GM23338 (cell line): ENCODE data around the gene TUBB1. TPM values are rescaled to one million over a fixed set of nuclear protein-coding genes. Genes with fewer than 3 reads are reported as not detected.

ENCODE experiments used
- ATAC-seq: fragments of 200-7000 bp; cut with Tn5 transposase; 3 replicates; pipeline ENCODE4 v1.9.1; 2020
- DNase-seq: peaks from one replicate; pipeline ENCODE4 v3.0.0-alpha.2; 2015; ENCODE audit warnings: low spot score
- H2AFZ ChIP-seq: fragments of 200-600 bp; sonication (generic); 2 replicates; pipeline ENCODE4 v1.8.0; 2016; ENCODE audit warnings: antibody characterized with exemption, mild to moderate bottlenecking, moderate library complexity
- H3F3A ChIP-seq: fragments of 200-600 bp; sonication (generic); replicated peaks from 2 replicates; pipeline ENCODE4 v1.8.0; 2017; ENCODE audit warnings: antibody characterized with exemption, mixed run types, low read depth
- H3K27ac ChIP-seq: fragments of 200-600 bp; sonication (generic); 2 replicates; pipeline ENCODE4 v1.6.1; 2016; ENCODE audit warnings: low read depth
- H3K27me3 ChIP-seq: fragments of 200-600 bp; sonication (generic); 2 replicates; pipeline ENCODE4 v1.8.0; 2016; ENCODE audit warnings: mild to moderate bottlenecking, mixed run types, moderate library complexity; ENCODE audit not compliant: insufficient read depth
- H3K36me3 ChIP-seq: fragments of 200-600 bp; sonication (generic); 2 replicates; pipeline ENCODE4 v1.8.0; 2016; ENCODE audit warnings: mild to moderate bottlenecking; ENCODE audit not compliant: insufficient read depth
- H3K4me1 ChIP-seq: fragments of 200-600 bp; sonication (generic); 2 replicates; pipeline ENCODE4 v1.8.0; 2016; ENCODE audit warnings: mild to moderate bottlenecking, moderate library complexity; ENCODE audit not compliant: insufficient read depth
- H3K4me2 ChIP-seq: fragments of 200-600 bp; sonication (generic); 2 replicates; pipeline ENCODE4 v1.7.1; 2017; ENCODE audit warnings: mixed run types
- H3K4me3 ChIP-seq: fragments of 200-600 bp; sonication (generic); 2 replicates; pipeline ENCODE4 v1.6.1; 2016; ENCODE audit warnings: mixed run types
- H3K79me2 ChIP-seq: fragments of 200-600 bp; sonication (generic); replicated peaks from 2 replicates; pipeline ENCODE4 v1.8.0; 2017; ENCODE audit warnings: mild to moderate bottlenecking; ENCODE audit not compliant: insufficient read depth
- H3K9me2 ChIP-seq: fragments of 200-600 bp; sonication (generic); 2 replicates; pipeline ENCODE4 v1.8.0; 2017; ENCODE audit not compliant: insufficient read depth
- H4K20me1 ChIP-seq: fragments of 200-600 bp; sonication (generic); replicated peaks from 2 replicates; pipeline ENCODE4 v1.8.0; 2017; ENCODE audit warnings: mild to moderate bottlenecking; ENCODE audit not compliant: insufficient read depth
- H3K27ac Mint-ChIP-seq: 2 replicates; pipeline ENCODE4 v1.8.0; 2020; ENCODE audit warnings: inconsistent platforms, mild to moderate bottlenecking, moderate library complexity, mixed read lengths
- H3K27me3 Mint-ChIP-seq: 3 replicates; pipeline ENCODE4 v1.8.0; 2022; ENCODE audit warnings: low read depth, mild to moderate bottlenecking, moderate library complexity, mixed read lengths, inconsistent platforms; ENCODE audit not compliant: insufficient read depth, poor library complexity
- H3K36me3 Mint-ChIP-seq: 3 replicates; pipeline ENCODE4 v1.8.0; 2021; ENCODE audit warnings: low read depth, mild to moderate bottlenecking, inconsistent platforms, moderate library complexity, mixed read lengths
- H3K4me1 Mint-ChIP-seq: 3 replicates; pipeline ENCODE4 v1.8.0; 2020; ENCODE audit warnings: mild to moderate bottlenecking, inconsistent platforms, mixed read lengths
- H3K4me3 Mint-ChIP-seq: 3 replicates; pipeline ENCODE4 v1.8.0; 2021; ENCODE audit warnings: moderate library complexity, mild to moderate bottlenecking, inconsistent platforms, mixed read lengths
- H3K9me3 Mint-ChIP-seq: 3 replicates; pipeline ENCODE4 v1.8.0; 2020; ENCODE audit warnings: moderate library complexity, mild to moderate bottlenecking, inconsistent platforms, mixed read lengths
- CREB1 ChIP-seq: fragments of 250-450 bp; sonication (Bioruptor Pico); IDR thresholded peaks from 2 replicates; pipeline ENCODE4 v1.5.0; 2020; ENCODE audit warnings: low read depth, mild to moderate bottlenecking, moderate library complexity
- CTCF ChIP-seq, 2 experiments: fragments of 200-600 bp in 1 of 2; sonication (generic) in 1 of 2; conservative IDR thresholded peaks; 2 replicates each; pipeline versions ENCODE4 v1.5.1 to v1.6.1; 2016 to 2017; ENCODE audit warnings: antibody characterized with exemption in 2 of 2, low read depth in 2 of 2, mild to moderate bottlenecking in 2 of 2, moderate library complexity in 1 of 2
- ETS1 ChIP-seq: IDR thresholded peaks from 2 replicates; pipeline ENCODE4 v1.6.1; 2016; ENCODE audit warnings: antibody characterized with exemption
- EZH2 ChIP-seq: fragments of 200-600 bp; sonication (generic); IDR thresholded peaks from one replicate; pipeline ENCODE4 v1.8.0; 2017; ENCODE audit warnings: antibody characterized with exemption, mild to moderate bottlenecking, low read depth; ENCODE audit not compliant: unreplicated experiment
- EZH2phosphoT487 ChIP-seq: fragments of 200-600 bp; sonication (generic); IDR thresholded peaks from one replicate; pipeline ENCODE4 v1.8.1; 2018; ENCODE audit warnings: antibody characterized with exemption; ENCODE audit not compliant: unreplicated experiment
- JUNB ChIP-seq: IDR thresholded peaks from one replicate; pipeline ENCODE4 v1.6.1; 2016; ENCODE audit warnings: antibody characterized with exemption; ENCODE audit not compliant: unreplicated experiment
- NANOG ChIP-seq: IDR thresholded peaks from 2 replicates; pipeline ENCODE4 v1.6.1; 2016; ENCODE audit warnings: antibody characterized with exemption, borderline replicate concordance
- POLR2AphosphoS5 ChIP-seq: IDR thresholded peaks from 2 replicates; pipeline ENCODE4 v1.6.1; 2016; ENCODE audit warnings: antibody characterized with exemption, low read depth
- STAT1 ChIP-seq: IDR thresholded peaks from one replicate; pipeline ENCODE4 v1.6.1; 2016; ENCODE audit warnings: antibody characterized with exemption; ENCODE audit not compliant: unreplicated experiment
- ZNF331 ChIP-seq: fragments of 250-450 bp; sonication (Bioruptor Pico); IDR thresholded peaks from 2 replicates; pipeline ENCODE4 v1.5.0; 2020; ENCODE audit warnings: low read depth, mild to moderate bottlenecking, moderate library complexity
- ZNF462 ChIP-seq: fragments of 250-450 bp; sonication (Bioruptor Pico); IDR thresholded peaks from 2 replicates; pipeline ENCODE4 v1.5.0; 2020; ENCODE audit warnings: mild to moderate bottlenecking, moderate library complexity
- polyA plus RNA-seq: library from polyadenylated mRNA; unstranded; fragments of >200 nt; fragmentation: Nextera tagmentation; extraction: Ambion mirVana; gene quantifications from 2 replicates; pipeline ENCODE4 v1.2.1, GENCODE V29; 2016
- total RNA-seq: library from RNA; depleted of rRNA; stranded (reverse); fragments of >200 nt; shearing (Covaris generic); gene quantifications from 2 replicates; pipeline ENCODE4 v1.2.3, GENCODE V29; 2014

The TUBB1 gene
- total and polyA plus RNA-seq, 2 experiments from 2014 or later: not detected

GRCh38 chr20:58971429-58971828 lies 47.8 kb upstream of the TUBB1 start (continued):
- TF ChIP-seq CTCF (conservative IDR thresholded peaks at IDR 0.05; ENCODE audit: low read depth in 2 of 2): no peak
- TF ChIP-seq STAT1: no peak
- no peak for TF ChIP-seq ZNF331 (CRISPR knock-in tag)
- no peak for TF ChIP-seq ETS1
- TF ChIP-seq NANOG: no peak
- TF ChIP-seq CREB1 (CRISPR knock-in tag): no peak

GRCh38 chr20:58973179-58973578 lies 46.0 kb upstream of the TUBB1 start:
- Histone ChIP-seq H3K27ac (no peak overlapping the region), H3K4me3 (no peak overlapping the region), H3K27me3 (no peaks in the 10 kb centered on the region), H2AFZ (no peak overlapping the region), H3F3A (no peaks in the 10 kb centered on the region), H3K4me2 (no peak overlapping the region), H3K9me2 (no peaks in the 10 kb centered on the region), H3K79me2 (no peaks in the 10 kb centered on the region), H3K4me1 (no peaks in the 10 kb centered on the region; the same call in 1 of the 2 replicates), H3K36me3 (no peaks in the 10 kb centered on the region), H4K20me1 (no peaks in the 10 kb centered on the region)
- H3K36me3 Mint-ChIP-seq: no peaks in the 10 kb centered on the region; the same call in 2 of the 3 replicates
- peaks cover 4% of the 10 kb centered on the region for H3K4me1 Mint-ChIP-seq
- H3K9me3 Mint-ChIP-seq: peaks cover 20% of the 10 kb centered on the region; the same call in 2 of the 3 replicates
- no peak for ATAC-seq
- H3K27me3 Mint-ChIP-seq: peaks cover 8% of the 10 kb centered on the region
- no peak overlapping the region for H3K4me3 Mint-ChIP-seq
- no peak for DNase-seq
- H3K27ac Mint-ChIP-seq: no peak overlapping the region
- TF ChIP-seq NANOG (no peak), JUNB (no peak), POLR2AphosphoS5 (no peak), CTCF (conservative IDR thresholded peaks at IDR 0.05; ENCODE audit: low read depth in 2 of 2) (no peak), ZNF462 (CRISPR knock-in tag) (no peak), EZH2phosphoT487 (no peak), EZH2 (no peak), ZNF331 (CRISPR knock-in tag) (no peak)
